HepG2 (cell line): Measurements from ENCODE around the gene RPUSD2. TPM values are rescaled to one million over a fixed set of nuclear protein-coding genes. Genes with fewer than 3 reads are reported as not detected.

Experiments used
- ATAC-seq: fragments of 200-7000 bp; cut with Tn5 transposase; 3 replicates; pipeline ENCODE4 v1.9.1; 2020; ENCODE audit warnings: mild to moderate bottlenecking, moderate library complexity
- BruUV-seq: library from RNA; stranded (reverse); fragments of 400-500 nt; replicated peaks from 2 replicates; lab custom pipeline; 2021; lab: Mats Ljungman, UMichigan
- CTCF ChIA-PET: fragments of 300-600 bp; formaldehyde crosslinking; extraction: SDS; loops from one replicate; lab custom pipeline; 2021; ENCODE audit warnings: low total read pairs, inconsistent platforms, low intra/inter-chr PET ratio; lab: Yijun Ruan, JAX
- POLR2A ChIA-PET: fragments of 350-600 bp; sonication (Branson Sonifier 250); formaldehyde crosslinking; loops from one replicate; lab custom pipeline; 2020; ENCODE audit warnings: antibody characterized with exemption, inconsistent platforms; lab: Yijun Ruan, JAX
- DNase-seq: peaks from one replicate; pipeline ENCODE4 v3.0.0-alpha.2; 2015; ENCODE audit warnings: low spot score
- FAIRE-seq: peaks from 3 replicates; lab custom pipeline; 2011; peaks lifted over from hg19 to GRCh38; lab: Jason Lieb, UNC
- H2AFZ ChIP-seq: one replicate; pipeline ENCODE4 v1.6.1; 2011; ENCODE audit warnings: low read length, inconsistent platforms
- H3K27ac ChIP-seq: fragments of 300-600 bp; 3 replicates; pipeline ENCODE4 v1.8.0; 2011; ENCODE audit warnings: mixed run types, mild to moderate bottlenecking, mixed read lengths, low read length, inconsistent platforms; ENCODE audit not compliant: insufficient read depth; ENCODE audit errors: extremely low read length
- H3K27me3 ChIP-seq, 2 experiments: fragments of 200-600 bp in 1 of 2; 2 replicates in 1 of 2; 3 replicates in 1 of 2; pipeline versions ENCODE4 v1.6.0 to v1.8.0; 2011; ENCODE audit warnings: low read length in 2 of 2, mild to moderate bottlenecking in 2 of 2, moderate library complexity in 2 of 2, inconsistent platforms in 1 of 2; ENCODE audit not compliant: insufficient read depth in 2 of 2, control insufficient read depth in 1 of 2
- H3K36me3 ChIP-seq, 2 experiments: fragments of 200-600 bp in 1 of 2; replicated peaks in 1 of 2; 2 replicates in 1 of 2; 3 replicates in 1 of 2; pipeline versions ENCODE4 v1.5.1 to v1.8.0; 2011; ENCODE audit warnings: low read length in 2 of 2, inconsistent platforms in 1 of 2; ENCODE audit not compliant: insufficient read depth in 2 of 2, control insufficient read depth in 1 of 2
- H3K4me1 ChIP-seq: 2 replicates; pipeline ENCODE4 v1.5.1; 2012; ENCODE audit warnings: low read length, inconsistent platforms; ENCODE audit not compliant: insufficient read depth
- H3K4me2 ChIP-seq: 2 replicates; pipeline ENCODE4 v1.6.0; 2011; ENCODE audit warnings: low read depth, low read length, inconsistent platforms
- H3K4me3 ChIP-seq, 3 experiments: fragments of 200-600 bp in 1 of 3; sonication (generic), shearing (Covaris generic) in 1 of 3; replicated peaks in 1 of 3; 2 replicates each; pipeline ENCODE4 v1.5.1; 2011 to 2016; ENCODE audit warnings: low read length in 3 of 3, inconsistent platforms in 2 of 3, low read depth in 2 of 3, mild to moderate bottlenecking in 2 of 3, control low read depth in 1 of 3, mixed read lengths in 1 of 3; ENCODE audit not compliant: insufficient read depth in 1 of 3
- H3K79me2 ChIP-seq: one replicate; pipeline ENCODE4 v1.6.1; 2011; ENCODE audit warnings: low read length, inconsistent platforms; ENCODE audit not compliant: insufficient read depth
- H3K9ac ChIP-seq: 2 replicates; pipeline ENCODE4 v1.6.0; 2011; ENCODE audit warnings: mild to moderate bottlenecking, low read depth, low read length, inconsistent platforms; ENCODE audit not compliant: insufficient read depth
- H3K9me3 ChIP-seq: 2 replicates; pipeline ENCODE4 v1.5.1; 2012; ENCODE audit warnings: mild to moderate bottlenecking, low read length
- H4K20me1 ChIP-seq: 2 replicates; pipeline ENCODE4 v1.6.0; 2011; ENCODE audit warnings: inconsistent platforms, mild to moderate bottlenecking, low read length, moderate library complexity; ENCODE audit not compliant: insufficient read depth
- ATRX ChIP-seq: sonication (generic); formaldehyde crosslinking; IDR thresholded peaks from 2 replicates; pipeline ENCODE4 v1.4.0; 2020; ENCODE audit warnings: missing genetic modification reagents, borderline replicate concordance
- CCAR2 ChIP-seq: fragments of 200-400 bp; formaldehyde crosslinking; optimal IDR thresholded peaks from 2 replicates; pipeline ENCODE3; 2018; ENCODE audit warnings: low read depth, mild to moderate bottlenecking, low read length, moderate library complexity
- ETV5 ChIP-seq: IDR thresholded peaks from 2 replicates; pipeline ENCODE4 v1.6.1; 2018; ENCODE audit warnings: missing biosample characterization, missing genetic modification reagents, inconsistent platforms, borderline replicate concordance
- GABPB1 ChIP-seq: IDR thresholded peaks from 2 replicates; pipeline ENCODE4 v1.6.1; 2016; ENCODE audit warnings: mild to moderate bottlenecking, missing genetic modification reagents, moderate library complexity, missing compliant biosample characterization
- IKZF4 ChIP-seq: sonication (generic); formaldehyde crosslinking; IDR thresholded peaks from 2 replicates; pipeline ENCODE4 v1.5.1; 2020; ENCODE audit warnings: borderline replicate concordance, mild to moderate bottlenecking, low read depth, missing genetic modification reagents; ENCODE audit errors: not compliant biosample characterization
- KMT2B ChIP-seq: IDR thresholded peaks from 2 replicates; pipeline ENCODE4 v1.6.1; 2016; ENCODE audit warnings: missing genetic modification reagents, missing compliant biosample characterization
- MAZ ChIP-seq, 2 experiments: sonication (generic) in 1 of 2; formaldehyde crosslinking in 1 of 2; IDR thresholded peaks; 2 replicates each; pipeline versions ENCODE4 v1.5.0 to v1.6.1; 2012 to 2020; ENCODE audit warnings: low read depth in 2 of 2, mild to moderate bottlenecking in 2 of 2, borderline replicate concordance in 1 of 2, improper control_type of control experiment in 1 of 2, low read length in 1 of 2, missing genetic modification reagents in 1 of 2, moderate library complexity in 1 of 2
- PAF1 ChIP-seq: IDR thresholded peaks from 2 replicates; pipeline ENCODE4 v1.6.1; 2016; ENCODE audit warnings: missing genetic modification reagents, missing compliant biosample characterization
- RELA ChIP-seq: sonication (generic); formaldehyde crosslinking; IDR thresholded peaks from 2 replicates; pipeline ENCODE4 v1.4.0; 2020; ENCODE audit warnings: missing genetic modification reagents
- REXO4 ChIP-seq: sonication (generic); formaldehyde crosslinking; IDR thresholded peaks from 2 replicates; pipeline ENCODE4 v1.8.0; 2022; ENCODE audit warnings: missing genetic modification reagents, mild to moderate bottlenecking, borderline replicate concordance
- SP5 ChIP-seq: IDR thresholded peaks from 2 replicates; pipeline ENCODE4 v1.6.1; 2016; ENCODE audit warnings: low read depth, borderline replicate concordance
- TBX2 ChIP-seq: sonication (generic); formaldehyde crosslinking; IDR thresholded peaks from 2 replicates; pipeline ENCODE4 v1.5.0; 2020; ENCODE audit warnings: missing genetic modification reagents, mild to moderate bottlenecking, borderline replicate concordance
- ZBTB20 ChIP-seq: sonication (generic); formaldehyde crosslinking; IDR thresholded peaks from 2 replicates; pipeline ENCODE4 v1.8.1; 2023; ENCODE audit warnings: missing genetic modification reagents, low read depth, mild to moderate bottlenecking, borderline replicate concordance
- ZNF225 ChIP-seq: sonication (generic); formaldehyde crosslinking; IDR thresholded peaks from 2 replicates; pipeline ENCODE4 v1.4.0; 2020; ENCODE audit warnings: mild to moderate bottlenecking, missing genetic modification reagents
- ZNF333 ChIP-seq: sonication (generic); formaldehyde crosslinking; IDR thresholded peaks from 2 replicates; pipeline ENCODE4 v1.4.0; 2020; ENCODE audit warnings: mild to moderate bottlenecking, missing genetic modification reagents, borderline replicate concordance
- WGBS: methylation state at CpG from one replicate; pipeline ENCODE4 v1.1.6; 2017; ENCODE audit warnings: low lambda C conversion rate; 5-methylcytosine and 5-hydroxymethylcytosine counted together
- in situ Hi-C: cut with HindIII; loops from 2 replicates; pipeline ENCODE4 v1.10.0; 2017; ENCODE audit warnings: low pct_unique_long_range_greater_than_20kb; ENCODE audit not compliant: extremely low pct_ligation_motif_present
- intact Hi-C: fragments of 100-400 bp; cut with micrococcal nuclease; formaldehyde crosslinking; loops from one replicate; pipeline ENCODE4 v1.10.0; 2022; ENCODE audit not compliant: unreplicated experiment
- polyA plus RNA-seq, 8 experiments: library from polyadenylated mRNA; depleted of rRNA in 3 of 8; stranded (reverse) in 7 of 8; unstranded in 1 of 8; fragments of >200 nt; fragmentation: Illumina TruSeq in 4 of 8; extraction: Trizol in 4 of 8; gene quantifications; 2 replicates each; pipeline versions ENCODE4 v1.2.1 to v1.2.3, GENCODE V29; 2011 to 2016; ENCODE audit warnings: low read depth in 4 of 8, missing spikeins in 1 of 8, mixed read lengths in 1 of 8; ENCODE audit not compliant: insufficient read depth in 1 of 8
- total RNA-seq, 5 experiments: library from RNA; depleted of rRNA; stranded (reverse); fragments of >200 nt; fragmentation: Illumina TruSeq; extraction: Trizol; gene quantifications; 2 replicates each; pipeline ENCODE4 v1.2.3, GENCODE V29; 2016; ENCODE audit warnings: low read depth in 1 of 5
- TF ChIP-seq, protein P1 (sequence below): sonication (generic); formaldehyde crosslinking; IDR thresholded peaks from 2 replicates; pipeline ENCODE4; 2020; ENCODE audit warnings: missing genetic modification reagents, mild to moderate bottlenecking, borderline replicate concordance
- TF ChIP-seq, protein P2 (sequence below): IDR thresholded peaks from 2 replicates; pipeline ENCODE4 v1.6.1; 2016; ENCODE audit warnings: low read depth, control low read depth

Gene RPUSD2
- total and polyA plus RNA-seq, 2 of the 13 experiments (the other 11 are each of a cell fraction or from before 2014, with no cell fraction given), result 8.6 to 14.5 TPM

DNA sequence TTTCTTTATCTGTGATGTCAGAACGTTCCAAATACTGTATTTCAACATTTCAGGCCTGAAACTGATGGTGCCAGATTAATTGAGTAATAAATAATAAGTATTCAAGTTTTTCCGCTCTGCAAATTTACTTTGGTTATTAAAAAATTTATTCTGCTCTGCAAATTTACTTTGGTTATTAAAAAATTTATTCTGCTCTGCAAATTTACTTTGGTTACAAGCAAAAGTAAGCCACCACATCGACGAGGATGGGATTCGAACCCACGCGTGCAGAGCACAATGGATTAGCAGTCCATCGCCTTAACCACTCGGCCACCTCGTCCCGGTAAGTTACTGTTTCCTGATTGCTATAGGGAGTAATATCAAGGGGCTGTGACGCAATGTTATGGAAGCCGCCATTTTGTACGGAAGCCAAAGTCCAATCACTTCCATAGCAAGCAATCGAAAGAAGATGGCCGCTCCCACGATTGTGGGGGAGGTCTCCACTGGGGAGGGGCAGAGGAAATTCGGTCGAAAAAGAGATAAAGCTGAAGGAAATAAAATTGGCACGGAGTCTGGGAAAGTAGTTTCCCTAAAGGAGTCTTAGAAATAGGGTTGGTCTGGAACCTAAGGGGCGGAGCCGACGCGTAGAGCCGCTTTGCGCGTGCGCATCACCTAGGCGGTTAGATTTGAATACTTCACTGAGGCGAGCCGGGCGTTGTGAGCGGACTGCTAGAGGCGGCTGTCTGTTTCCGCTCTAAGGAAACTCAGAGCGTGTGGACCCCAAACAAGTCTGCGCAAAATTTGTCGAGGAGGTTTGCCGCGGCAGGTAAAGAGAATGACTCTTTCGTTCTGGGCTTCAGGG, 24.7 kb downstream of the RPUSD2 start, which contains the start of gene KNL1 (continued):
- TF ChIP-seq, protein P1, sequence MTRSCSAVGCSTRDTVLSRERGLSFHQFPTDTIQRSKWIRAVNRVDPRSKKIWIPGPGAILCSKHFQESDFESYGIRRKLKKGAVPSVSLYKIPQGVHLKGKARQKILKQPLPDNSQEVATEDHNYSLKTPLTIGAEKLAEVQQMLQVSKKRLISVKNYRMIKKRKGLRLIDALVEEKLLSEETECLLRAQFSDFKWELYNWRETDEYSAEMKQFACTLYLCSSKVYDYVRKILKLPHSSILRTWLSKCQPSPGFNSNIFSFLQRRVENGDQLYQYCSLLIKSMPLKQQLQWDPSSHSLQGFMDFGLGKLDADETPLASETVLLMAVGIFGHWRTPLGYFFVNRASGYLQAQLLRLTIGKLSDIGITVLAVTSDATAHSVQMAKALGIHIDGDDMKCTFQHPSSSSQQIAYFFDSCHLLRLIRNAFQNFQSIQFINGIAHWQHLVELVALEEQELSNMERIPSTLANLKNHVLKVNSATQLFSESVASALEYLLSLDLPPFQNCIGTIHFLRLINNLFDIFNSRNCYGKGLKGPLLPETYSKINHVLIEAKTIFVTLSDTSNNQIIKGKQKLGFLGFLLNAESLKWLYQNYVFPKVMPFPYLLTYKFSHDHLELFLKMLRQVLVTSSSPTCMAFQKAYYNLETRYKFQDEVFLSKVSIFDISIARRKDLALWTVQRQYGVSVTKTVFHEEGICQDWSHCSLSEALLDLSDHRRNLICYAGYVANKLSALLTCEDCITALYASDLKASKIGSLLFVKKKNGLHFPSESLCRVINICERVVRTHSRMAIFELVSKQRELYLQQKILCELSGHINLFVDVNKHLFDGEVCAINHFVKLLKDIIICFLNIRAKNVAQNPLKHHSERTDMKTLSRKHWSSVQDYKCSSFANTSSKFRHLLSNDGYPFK (CRISPR knock-in tag), result peak; percentile 40; the same call in 1 of the 2 replicates
- TF ChIP-seq PAF1 (CRISPR knock-in tag), result no peak
- TF ChIP-seq ZNF225 (CRISPR knock-in tag), result no peak
- peak; percentile 49; the same call in 1 of the 2 replicates for TF ChIP-seq ETV5 (CRISPR knock-in tag)
- TF ChIP-seq RELA (CRISPR knock-in tag), result no peak
- TF ChIP-seq ZNF333 (CRISPR knock-in tag), result no peak
- peak; percentile 44; the same call in 1 of the 2 replicates for TF ChIP-seq GABPB1 (CRISPR knock-in tag)
- no peak for TF ChIP-seq IKZF4 (CRISPR knock-in tag)

DNA sequence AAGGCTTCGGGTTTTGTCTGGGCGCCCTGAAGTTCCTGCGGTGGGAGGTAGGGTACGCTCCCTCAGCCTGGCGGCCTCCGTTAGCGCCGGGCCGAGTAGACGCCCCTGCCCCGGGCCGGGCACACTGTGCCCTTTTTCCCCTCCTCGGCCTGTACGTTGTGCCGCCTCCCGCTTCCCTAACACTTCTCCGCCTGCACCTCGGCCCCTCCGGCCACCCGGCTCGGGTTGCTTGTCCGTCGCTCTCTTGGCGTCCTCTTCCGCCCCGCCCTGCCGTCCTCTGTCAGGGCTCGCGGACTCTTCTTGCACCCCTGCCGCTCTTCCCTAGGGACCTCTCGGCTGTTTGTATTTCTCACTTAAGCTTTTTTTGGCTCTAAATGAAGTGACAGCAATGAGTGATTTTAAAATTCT, 25.3 kb downstream of the RPUSD2 start:
- POLR2A ChIA-PET, result interaction anchor here (0.8 to 1.3 kb wide), 3 partner anchors 29 to 100 kb away, joined by 3 read pairs; partner anchors contain the start of genes CCDC32 and RAD51
- DNase-seq (peak; percentile 38), FAIRE-seq (no peak), ATAC-seq (peak; percentile 75)
- peak overlapping the region; percentile 93 for H3K9ac ChIP-seq
- intact Hi-C loops, result loop anchor here (1.0 to 10.0 kb wide), 3 partner anchors 12 to 160 kb away; partner anchors contain the start of genes RAD51 and RMDN3
- H3K4me2 ChIP-seq, result peak overlapping the region; percentile 93
- H3K27me3 ChIP-seq, result no peaks in the 10 kb centered on the region; a peak in 1 of 5 replicates
- in situ Hi-C loops, result no loop called here
- H3K9me3 ChIP-seq, result no peaks in the 10 kb centered on the region
- H3K79me2 ChIP-seq, result peaks cover 47% of the 10 kb centered on the region
- H3K4me1 ChIP-seq, result peaks cover 39% of the 10 kb centered on the region
- H3K27ac ChIP-seq, result peak overlapping the region; percentile 94
- WGBS, result under 1% methylated on average over 24 of the region's 31 CpGs
- H3K4me3 ChIP-seq, result peak overlapping the region; percentile 74 to 83 (median 81)
- no peaks in the 10 kb centered on the region for H4K20me1 ChIP-seq
- no peaks in the 10 kb centered on the region for H3K36me3 ChIP-seq
- BruUV-seq, result TSS peak; percentile 76
- H2AFZ ChIP-seq, result no peak overlapping the region
- CTCF ChIA-PET, result no interaction called here
- peak; percentile 5; the same call in 1 of the 2 replicates for TF ChIP-seq TBX2
- no peak for TF ChIP-seq CCAR2
- TF ChIP-seq, protein P2, sequence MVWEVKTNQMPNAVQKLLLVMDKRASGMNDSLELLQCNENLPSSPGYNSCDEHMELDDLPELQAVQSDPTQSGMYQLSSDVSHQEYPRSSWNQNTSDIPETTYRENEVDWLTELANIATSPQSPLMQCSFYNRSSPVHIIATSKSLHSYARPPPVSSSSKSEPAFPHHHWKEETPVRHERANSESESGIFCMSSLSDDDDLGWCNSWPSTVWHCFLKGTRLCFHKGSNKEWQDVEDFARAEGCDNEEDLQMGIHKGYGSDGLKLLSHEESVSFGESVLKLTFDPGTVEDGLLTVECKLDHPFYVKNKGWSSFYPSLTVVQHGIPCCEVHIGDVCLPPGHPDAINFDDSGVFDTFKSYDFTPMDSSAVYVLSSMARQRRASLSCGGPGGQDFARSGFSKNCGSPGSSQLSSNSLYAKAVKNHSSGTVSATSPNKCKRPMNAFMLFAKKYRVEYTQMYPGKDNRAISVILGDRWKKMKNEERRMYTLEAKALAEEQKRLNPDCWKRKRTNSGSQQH (CRISPR knock-in tag), result peak; percentile 8; the same call in 1 of the 2 replicates
- 0 out of 2 replicates have a peak, but pooled peaks have one; percentile 51 for TF ChIP-seq KMT2B (CRISPR knock-in tag)
- TF ChIP-seq ZBTB20 (CRISPR knock-in tag), result peak; percentile 7; the same call in 1 of the 2 replicates
- TF ChIP-seq MAZ (IDR thresholded peaks at IDR 0.05; ENCODE audit: borderline replicate concordance, low read depth, low read length), result no peak
- TF ChIP-seq MAZ (CRISPR knock-in tag; IDR thresholded peaks at IDR 0.05; ENCODE audit: low read depth), result peak; percentile 53; the same call in 1 of the 2 replicates
- TF ChIP-seq ATRX (CRISPR knock-in tag), result no peak
- no peak for TF ChIP-seq REXO4
- TF ChIP-seq SP5 (CRISPR knock-in tag), result no peak
